ENCODE measurements around the gene COX19.
"Not testable (repeated sequence)": the region's sequence is repeated elsewhere in the genome, so short reads cannot be mapped to it uniquely, and the experiment has no call there.

Gene COX19

GRCh38 chr7:939843-940242 lies 35.5 kb downstream of the COX19 start:
- no peak for DNase-seq

GRCh38 chr7:938546-939185 lies 36.7 kb downstream of the COX19 start:
- DNase-seq: no peak

GRCh38 chr7:937856-938484 lies 37.4 kb downstream of the COX19 start:
- DNase-seq: no peak

GRCh38 chr7:936386-937054 lies 38.8 kb downstream of the COX19 start:
- DNase-seq: peak; percentile 88

GRCh38 chr7:935874-936385 lies 39.4 kb downstream of the COX19 start:
- DNase-seq: no peak

GRCh38 chr7:935164-935873 lies 40.0 kb downstream of the COX19 start:
- DNase-seq: no peak

GRCh38 chr7:934469-935163 lies 40.7 kb downstream of the COX19 start:
- no peak for DNase-seq

GRCh38 chr7:932651-932975 lies 42.7 kb downstream of the COX19 start:
- no peak for DNase-seq

GRCh38 chr7:931871-932650 lies 43.3 kb downstream of the COX19 start:
- no peak for DNase-seq

GRCh38 chr7:930975-931758 lies 44.2 kb downstream of the COX19 start:
- DNase-seq: no peak

- no peak for DNase-seq
Observed at GRCh38 chr7:929311-929711, 46.0 kb downstream of the COX19 start.

GRCh38 chr7:927031-927671 lies 48.2 kb downstream of the COX19 start:
- no peak for DNase-seq

- DNase-seq: no peak
Observed at GRCh38 chr7:926061-927030, 49.0 kb downstream of the COX19 start.

GRCh38 chr7:925601-926000 lies 49.7 kb downstream of the COX19 start:
- peak; percentile 29 for DNase-seq

GRCh38 chr7:924541-925231 lies 50.7 kb downstream of the COX19 start:
- peak; percentile 49 for DNase-seq

GRCh38 chr7:924042-924441 lies 51.3 kb downstream of the COX19 start:
- not testable (repeated sequence) for DNase-seq

- no peak for DNase-seq
Observed at GRCh38 chr7:923108-924041, 52.0 kb downstream of the COX19 start.

Data from NCI-H226 (cell line).